Measurements from ENCODE around the gene GBP3. TPM values are rescaled to one million over a fixed set of nuclear protein-coding genes. Genes with fewer than 3 reads are reported as not detected.
"Not testable (repeated sequence)": the region's sequence is repeated elsewhere in the genome, so short reads cannot be mapped to it uniquely, and the experiment has no call there.

GBP3 gene
- total RNA-seq, 2 experiments from 2014 or later = 16.7 to 18.9 TPM

- DNase-seq = peak; percentile 46
- H3K4me1 Mint-ChIP-seq (ENCODE audit: low read depth) = peaks cover 28% of the 10 kb centered on the region
- no peak overlapping the region for H3K27ac Mint-ChIP-seq
- H3K27me3 Mint-ChIP-seq (ENCODE audit: low read depth) = no peaks in the 10 kb centered on the region
- H3K36me3 Mint-ChIP-seq (ENCODE audit: low read depth) = peaks cover 18% of the 10 kb centered on the region
- ChIA-PET CTCF (interaction anchor here (0.9 to 5.0 kb wide), 12 partner anchors 14 to 466 kb away, joined by 3 to 30 read pairs (median 5); partner anchors contain the start of genes GBP3, GBP4 and GBP6), POLR2A (interaction anchor here (0.7 kb wide), 1 partner anchor 126 kb away, joined by 6 read pairs; no protein-coding TSS in a partner anchor)
- H3K4me3 Mint-ChIP-seq = no peak overlapping the region
- peaks cover 9% of the 10 kb centered on the region for H3K9me3 Mint-ChIP-seq (ENCODE audit: insufficient read depth)
- peak; percentile 88 for ATAC-seq
These were observed 23.9 kb downstream of the GBP3 start for GRCh38 chr1:88998716-88999115.

- peak overlapping the region; percentile 12 for H3K4me3 Mint-ChIP-seq
- peaks cover 51% of the 10 kb centered on the region for H3K36me3 Mint-ChIP-seq (ENCODE audit: low read depth)
- H3K4me1 Mint-ChIP-seq (ENCODE audit: low read depth) = peaks cover 34% of the 10 kb centered on the region
- H3K27me3 Mint-ChIP-seq (ENCODE audit: low read depth) = no peaks in the 10 kb centered on the region
- DNase-seq (no peak), ATAC-seq (no peak)
- no peak overlapping the region for H3K27ac Mint-ChIP-seq
- ChIA-PET POLR2A (no interaction called here), CTCF (interaction anchor here (1.0 to 2.5 kb wide), 3 partner anchors 16 to 18 kb away, joined by 4 to 10 read pairs (median 9); no protein-coding TSS in a partner anchor)
- no peaks in the 10 kb centered on the region for H3K9me3 Mint-ChIP-seq (ENCODE audit: insufficient read depth)
These were observed 32.2 kb downstream of the GBP3 start for GRCh38 chr1:88990426-88990825.

GRCh38 chr1:88985692-88986091, 37.0 kb downstream of the GBP3 start:
- Mint-ChIP-seq H3K27ac (peak overlapping the region; percentile 32), H3K36me3 (ENCODE audit: low read depth) (peaks cover 84% of the 10 kb centered on the region), H3K9me3 (ENCODE audit: insufficient read depth) (no peaks in the 10 kb centered on the region), H3K4me1 (ENCODE audit: low read depth) (peaks cover 71% of the 10 kb centered on the region), H3K27me3 (ENCODE audit: low read depth) (no peaks in the 10 kb centered on the region), H3K4me3 (no peak overlapping the region)
- no peak for ATAC-seq
- POLR2A ChIA-PET = no interaction called here
- CTCF ChIA-PET = interaction anchor here (1.9 to 5.0 kb wide), 4 partner anchors 13 to 146 kb away, joined by 6 to 79 read pairs (median 22); no protein-coding TSS in a partner anchor
- DNase-seq = no peak

- ChIA-PET CTCF (interaction anchor here (0.7 to 5.0 kb wide), 18 partner anchors 12 to 641 kb away, joined by 3 to 79 read pairs (median 7); partner anchors contain the start of gene GBP6), POLR2A (interaction anchor here (0.6 kb wide), 1 partner anchor 473 kb away, joined by 3 read pairs; no protein-coding TSS in a partner anchor)
- DNase-seq (no peak), ATAC-seq (no peak)
- no peaks in the 10 kb centered on the region for H3K9me3 Mint-ChIP-seq (ENCODE audit: insufficient read depth)
- no peaks in the 10 kb centered on the region for H3K27me3 Mint-ChIP-seq (ENCODE audit: low read depth)
- H3K4me1 Mint-ChIP-seq (ENCODE audit: low read depth) = peaks cover 69% of the 10 kb centered on the region
- H3K36me3 Mint-ChIP-seq (ENCODE audit: low read depth) = peaks cover 83% of the 10 kb centered on the region
- peak overlapping the region; percentile 56 for H3K27ac Mint-ChIP-seq
- H3K4me3 Mint-ChIP-seq = no peak overlapping the region
These were observed 37.6 kb downstream of the GBP3 start for GRCh38 chr1:88985032-88985431.

- H3K9me3 Mint-ChIP-seq (ENCODE audit: insufficient read depth) = no peaks in the 10 kb centered on the region
- no peak for DNase-seq
- ATAC-seq = no peak
- H3K4me3 Mint-ChIP-seq = peak overlapping the region; percentile 0
- H3K27ac Mint-ChIP-seq = peak overlapping the region; percentile 56
- peaks cover 83% of the 10 kb centered on the region for H3K36me3 Mint-ChIP-seq (ENCODE audit: low read depth)
- ChIA-PET CTCF (interaction anchor here (0.7 to 5.0 kb wide), 41 partner anchors 12 to 778 kb away, joined by 3 to 79 read pairs (median 4); partner anchors contain the start of genes GBP3 and GBP6), POLR2A (interaction anchor here (0.6 kb wide), 2 partner anchors 17 to 473 kb away, joined by 3 read pairs; no protein-coding TSS in a partner anchor)
- peaks cover 69% of the 10 kb centered on the region for H3K4me1 Mint-ChIP-seq (ENCODE audit: low read depth)
- H3K27me3 Mint-ChIP-seq (ENCODE audit: low read depth) = no peaks in the 10 kb centered on the region
These were observed 38.1 kb downstream of the GBP3 start for GRCh38 chr1:88984569-88984968.

- Mint-ChIP-seq H3K36me3 (ENCODE audit: low read depth) (peaks cover 82% of the 10 kb centered on the region), H3K4me1 (ENCODE audit: low read depth) (peaks cover 69% of the 10 kb centered on the region), H3K27ac (peak overlapping the region; percentile 56), H3K4me3 (peak overlapping the region; percentile 48), H3K9me3 (ENCODE audit: insufficient read depth) (no peaks in the 10 kb centered on the region), H3K27me3 (ENCODE audit: low read depth) (no peaks in the 10 kb centered on the region)
- ChIA-PET CTCF (interaction anchor here (0.6 to 5.0 kb wide), 41 partner anchors 11 to 779 kb away, joined by 3 to 79 read pairs (median 3); partner anchors contain the start of genes GBP3 and GBP6), POLR2A (interaction anchor here (0.6 kb wide), 1 partner anchor 18 kb away, joined by 3 read pairs; no protein-coding TSS in a partner anchor)
- peak; percentile 43 for DNase-seq
- ATAC-seq = peak; percentile 76
These were observed 38.7 kb downstream of the GBP3 start for GRCh38 chr1:88983791-88984559.

GRCh38 chr1:88982055-88982454, 40.6 kb downstream of the GBP3 start:
- H3K4me3 Mint-ChIP-seq = peak overlapping the region; percentile 50
- H3K4me1 Mint-ChIP-seq (ENCODE audit: low read depth) = peaks cover 69% of the 10 kb centered on the region
- ChIA-PET POLR2A (no interaction called here), CTCF (interaction anchor here (5.0 kb wide), 1 partner anchor 9 kb away, joined by 79 read pairs; no protein-coding TSS in a partner anchor)
- peaks cover 76% of the 10 kb centered on the region for H3K36me3 Mint-ChIP-seq (ENCODE audit: low read depth)
- peak overlapping the region; percentile 72 for H3K27ac Mint-ChIP-seq
- no peaks in the 10 kb centered on the region for H3K27me3 Mint-ChIP-seq (ENCODE audit: low read depth)
- no peak for ATAC-seq
- no peaks in the 10 kb centered on the region for H3K9me3 Mint-ChIP-seq (ENCODE audit: insufficient read depth)
- DNase-seq = no peak

GRCh38 chr1:88981506-88981905, 41.2 kb downstream of the GBP3 start:
- not testable (repeated sequence) for H3K4me3 Mint-ChIP-seq
- CTCF ChIA-PET = interaction anchor here (0.9 to 5.0 kb wide), 3 partner anchors 9 to 471 kb away, joined by 3 to 79 read pairs (median 4); no protein-coding TSS in a partner anchor

GRCh38 chr1:88980870-88981269, 41.8 kb downstream of the GBP3 start:
- CTCF ChIA-PET = interaction anchor here (0.9 to 5.0 kb wide), 3 partner anchors 8 to 471 kb away, joined by 3 to 79 read pairs (median 4); no protein-coding TSS in a partner anchor
- no peak overlapping the region for H3K4me3 Mint-ChIP-seq
- H3K9me3 Mint-ChIP-seq (ENCODE audit: insufficient read depth) = no peaks in the 10 kb centered on the region
- peaks cover 67% of the 10 kb centered on the region for H3K4me1 Mint-ChIP-seq (ENCODE audit: low read depth)
- ATAC-seq (no peak), DNase-seq (no peak)
- H3K27me3 Mint-ChIP-seq (ENCODE audit: low read depth) = no peaks in the 10 kb centered on the region
- H3K36me3 Mint-ChIP-seq (ENCODE audit: low read depth) = peaks cover 74% of the 10 kb centered on the region
- POLR2A ChIA-PET = no interaction called here
- no peak overlapping the region for H3K27ac Mint-ChIP-seq

More at GRCh38 chr1:88981506-88981905, 41.2 kb downstream of the GBP3 start:
- H3K4me1 Mint-ChIP-seq (ENCODE audit: low read depth) = peaks cover 68% of the 10 kb centered on the region
- POLR2A ChIA-PET; H3K27me3 Mint-ChIP-seq (ENCODE audit: low read depth); DNase-seq; ATAC-seq; H3K9me3 Mint-ChIP-seq (ENCODE audit: insufficient read depth): not testable (repeated sequence)
- H3K36me3 Mint-ChIP-seq (ENCODE audit: low read depth) = peaks cover 71% of the 10 kb centered on the region
- peak overlapping the region; percentile 11 for H3K27ac Mint-ChIP-seq

- ATAC-seq (no peak), DNase-seq (no peak)
- peaks cover 61% of the 10 kb centered on the region for H3K4me1 Mint-ChIP-seq (ENCODE audit: low read depth)
- peaks cover 73% of the 10 kb centered on the region for H3K36me3 Mint-ChIP-seq (ENCODE audit: low read depth)
- no peaks in the 10 kb centered on the region for H3K9me3 Mint-ChIP-seq (ENCODE audit: insufficient read depth)
- H3K27ac Mint-ChIP-seq = no peak overlapping the region
- POLR2A ChIA-PET = no interaction called here
- CTCF ChIA-PET = interaction anchor here (1.9 kb wide), 1 partner anchor 472 kb away, joined by 4 read pairs; no protein-coding TSS in a partner anchor
- no peaks in the 10 kb centered on the region for H3K27me3 Mint-ChIP-seq (ENCODE audit: low read depth)
- no peak overlapping the region for H3K4me3 Mint-ChIP-seq
These were observed 42.9 kb downstream of the GBP3 start for GRCh38 chr1:88979749-88980116.

- Mint-ChIP-seq H3K27ac (no peak overlapping the region), H3K9me3 (ENCODE audit: insufficient read depth) (no peaks in the 10 kb centered on the region), H3K36me3 (ENCODE audit: low read depth) (peaks cover 72% of the 10 kb centered on the region), H3K4me3 (no peak overlapping the region), H3K27me3 (ENCODE audit: low read depth) (no peaks in the 10 kb centered on the region), H3K4me1 (ENCODE audit: low read depth) (peaks cover 60% of the 10 kb centered on the region)
- DNase-seq (no peak), ATAC-seq (no peak)
- ChIA-PET POLR2A (no interaction called here), CTCF (no interaction called here)
These were observed 43.5 kb downstream of the GBP3 start for GRCh38 chr1:88979054-88979748.

All from activated CD8-positive, alpha-beta T cell treated with anti-CD3 and anti-CD28 coated beads, Interleukin-2, amount 10 ng/mL, durations not matched to agents 7 days and 5 days (primary cell).